GM12864 (cell line): Measurements from ENCODE around the gene TPM1.

Source experiments
- DNase-seq: peaks from one replicate; pipeline ENCODE4 v3.0.0-alpha.2; 2011; ENCODE audit warnings: low read depth
- H3K4me3 ChIP-seq: 2 replicates; pipeline ENCODE4 v1.5.1; 2011; ENCODE audit warnings: mild to moderate bottlenecking, low read depth, low read length, control low read depth
- CTCF ChIP-seq: IDR thresholded peaks from 2 replicates; pipeline ENCODE4 v1.5.1; 2011; ENCODE audit warnings: low read depth, mild to moderate bottlenecking, moderate library complexity, low read length, control low read depth, inconsistent platforms; ENCODE audit errors: missing control alignments

Gene TPM1

DNA sequence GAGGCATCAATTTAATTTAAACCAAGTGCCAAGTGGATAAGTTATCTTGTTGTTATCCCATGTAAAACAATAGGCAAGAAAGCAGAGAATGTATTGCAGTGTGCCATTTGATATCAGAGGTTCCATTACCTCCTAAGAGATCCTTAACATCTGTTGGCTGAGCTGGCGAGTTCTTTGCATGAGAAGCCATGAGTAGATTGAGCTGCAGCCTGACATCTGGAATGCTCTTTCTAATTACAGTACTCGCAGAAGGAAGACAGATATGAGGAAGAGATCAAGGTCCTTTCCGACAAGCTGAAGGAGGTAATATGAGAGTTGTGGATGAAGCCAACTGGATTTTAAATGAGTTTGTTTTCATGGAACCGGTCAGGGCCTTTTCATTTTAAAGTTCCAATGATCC is 19.4 kb downstream of the TPM1 start:
- no peak for DNase-seq
- H3K4me3 ChIP-seq = no peak overlapping the region
- TF ChIP-seq CTCF = no peak

DNA sequence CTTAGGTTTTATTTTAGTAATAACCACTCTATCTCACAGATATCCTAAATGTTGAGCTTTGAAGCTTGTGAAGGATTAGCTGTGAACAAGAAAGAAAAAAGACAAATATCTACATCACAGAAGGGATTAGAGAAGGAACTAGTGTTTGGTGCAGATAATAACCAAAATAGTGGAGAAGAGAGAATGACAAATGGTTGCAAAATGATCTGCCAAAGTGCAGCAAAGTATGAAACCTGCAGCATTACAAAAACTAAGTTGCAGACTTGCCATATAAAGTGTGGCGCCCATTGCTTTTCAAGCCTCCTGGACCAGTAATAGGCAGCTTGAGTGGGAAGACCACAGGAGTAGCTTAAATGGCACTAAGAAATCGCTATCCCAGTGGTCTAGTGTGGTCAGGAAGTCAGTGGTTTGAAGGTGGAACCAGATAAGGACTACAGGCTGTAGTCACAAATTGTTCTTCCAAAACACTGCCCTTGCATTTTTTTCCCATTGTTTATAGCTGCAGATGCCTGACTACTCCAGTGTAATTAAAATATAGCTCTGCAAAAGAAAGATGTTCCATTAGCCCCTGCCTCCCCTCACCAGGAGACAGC is 20.7 kb downstream of the TPM1 start:
- TF ChIP-seq CTCF = no peak
- no peak for DNase-seq
- H3K4me3 ChIP-seq = no peak overlapping the region

DNA sequence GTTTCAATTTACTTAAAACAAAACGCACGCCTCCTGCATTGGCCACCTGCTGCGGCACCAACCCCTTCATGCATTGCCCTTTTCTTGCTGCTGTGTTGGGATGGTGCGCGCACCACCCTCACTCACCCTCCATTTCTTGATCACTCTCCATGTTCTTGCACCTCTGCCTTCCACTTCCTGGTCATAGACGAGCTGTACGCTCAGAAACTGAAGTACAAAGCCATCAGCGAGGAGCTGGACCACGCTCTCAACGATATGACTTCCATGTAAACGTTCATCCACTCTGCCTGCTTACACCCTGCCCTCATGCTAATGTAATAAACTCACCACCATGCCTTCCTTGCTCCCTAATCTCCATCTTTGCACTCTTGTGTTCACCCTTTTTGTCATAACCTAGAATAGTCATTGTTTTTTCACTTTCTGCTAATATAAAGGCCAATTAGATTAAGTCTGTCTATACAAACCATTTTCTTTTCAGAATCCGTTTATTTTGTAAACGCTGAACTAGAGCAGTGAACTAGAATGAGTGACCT is 21.4 kb downstream of the TPM1 start:
- H3K4me3 ChIP-seq = no peak overlapping the region
- no peak for DNase-seq
- TF ChIP-seq CTCF = no peak

DNA sequence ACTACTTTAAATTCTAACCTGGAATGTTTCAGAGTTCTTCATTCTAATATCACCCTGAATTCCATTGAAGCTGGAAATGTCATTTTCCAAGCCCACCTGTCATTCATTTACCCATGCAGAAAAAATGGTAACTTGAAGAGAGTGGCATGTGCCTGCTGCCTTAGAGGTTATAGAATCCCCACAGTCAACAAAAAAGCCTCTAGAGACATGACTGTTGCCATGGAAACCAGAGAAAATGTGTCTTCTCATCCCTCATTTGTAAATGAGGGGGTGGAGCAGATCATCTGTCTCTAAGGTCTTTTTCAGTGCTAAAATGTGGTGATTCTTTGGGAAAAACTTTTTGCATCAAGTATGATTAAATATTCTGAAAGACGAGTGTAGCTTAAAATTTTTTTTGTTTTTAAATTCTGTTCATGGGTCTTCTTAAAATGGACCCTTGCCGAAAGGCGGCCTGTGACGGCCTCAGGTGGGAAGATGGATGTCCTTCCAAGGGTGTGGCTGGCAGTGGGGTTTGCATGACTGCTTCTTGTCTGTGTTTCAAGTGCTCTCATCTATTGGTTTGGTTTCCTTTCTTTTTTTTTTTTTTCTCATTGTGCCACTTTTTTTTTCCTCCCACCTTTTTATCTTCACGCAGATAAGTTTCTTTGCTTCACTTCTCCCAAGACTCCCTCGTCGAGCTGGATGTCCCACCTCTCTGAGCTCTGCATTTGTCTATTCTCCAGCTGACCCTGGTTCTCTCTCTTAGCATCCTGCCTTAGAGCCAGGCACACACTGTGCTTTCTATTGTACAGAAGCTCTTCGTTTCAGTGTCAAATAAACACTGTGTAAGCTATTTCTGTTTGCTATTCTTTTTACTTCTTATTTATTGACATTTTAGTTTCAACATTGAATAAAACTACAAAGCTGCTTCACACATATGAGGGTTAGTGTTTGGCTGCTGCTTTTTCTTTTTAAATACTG is 23.0 kb downstream of the TPM1 start:
- no peak for DNase-seq
- TF ChIP-seq CTCF = no peak
- no peak overlapping the region for H3K4me3 ChIP-seq

GRCh38 chr15:63066272-63066671 is 23.7 kb downstream of the TPM1 start:
- TF ChIP-seq CTCF = no peak
- no peak for DNase-seq
- no peak overlapping the region for H3K4me3 ChIP-seq

- TF ChIP-seq CTCF = no peak
- H3K4me3 ChIP-seq = no peak overlapping the region
- DNase-seq = no peak
Measured at GRCh38 chr15:63067306-63067705, 24.8 kb downstream of the TPM1 start.
